Globus pallidus (tissue), 1 donor: ENCODE results near the gene LIMCH1.

ENCODE experiments used
- DNase-seq: peaks from one replicate; pipeline ENCODE4 v3.0.0-alpha.2; 2015; ENCODE audit warnings: low spot score

The LIMCH1 gene

DNA sequence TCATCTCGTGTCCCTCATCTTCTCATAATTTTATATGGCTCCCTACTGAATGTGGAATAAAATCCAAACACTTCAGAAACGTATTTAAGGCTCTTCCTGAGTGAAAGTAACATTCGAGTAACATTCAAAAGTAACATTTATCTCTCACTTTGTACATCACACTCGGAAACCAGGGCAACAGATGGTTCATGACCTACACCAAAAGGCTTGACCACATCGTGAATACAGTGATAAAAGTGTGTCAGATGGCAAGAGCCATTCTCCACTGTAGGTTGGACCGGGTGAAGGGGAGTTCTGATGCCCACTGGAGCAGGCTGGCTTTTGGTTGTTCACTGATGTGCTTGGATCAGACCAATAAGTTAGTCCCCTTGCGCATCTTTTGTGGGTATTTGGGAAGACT, 5.6 kb upstream of the LIMCH1 start:
- no peak for DNase-seq

DNA sequence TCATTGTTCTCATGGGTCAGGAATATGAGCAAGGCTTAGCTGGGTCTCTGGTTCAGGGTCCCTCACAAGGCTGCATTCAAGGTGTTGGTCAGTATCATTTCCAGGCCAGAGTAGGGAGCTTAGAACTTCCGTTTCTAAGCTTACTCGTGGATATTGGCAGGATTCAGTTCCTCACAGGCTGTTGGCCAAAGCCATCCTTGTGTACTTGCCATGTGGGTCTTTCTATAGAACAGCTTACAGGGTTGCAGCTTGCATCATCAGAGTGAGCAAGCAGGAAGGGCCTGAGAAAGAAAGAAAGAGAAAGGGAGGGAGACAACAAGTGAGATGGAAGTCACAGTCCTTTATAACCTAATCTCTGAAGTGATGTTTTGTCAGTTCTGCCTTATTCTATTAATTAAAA, 5.1 kb upstream of the LIMCH1 start:
- DNase-seq: no peak

GRCh38 chr4:41533680-41534079, 4.3 kb upstream of the LIMCH1 start:
- no peak for DNase-seq

- DNase-seq: no peak
These were observed 3.6 kb upstream of the LIMCH1 start for GRCh38 chr4:41534404-41534803.

GRCh38 chr4:41535911-41536371, 2.0 kb upstream of the LIMCH1 start:
- no peak for DNase-seq

GRCh38 chr4:41537292-41537890, 566 bp upstream of the LIMCH1 start:
- DNase-seq: no peak

DNA sequence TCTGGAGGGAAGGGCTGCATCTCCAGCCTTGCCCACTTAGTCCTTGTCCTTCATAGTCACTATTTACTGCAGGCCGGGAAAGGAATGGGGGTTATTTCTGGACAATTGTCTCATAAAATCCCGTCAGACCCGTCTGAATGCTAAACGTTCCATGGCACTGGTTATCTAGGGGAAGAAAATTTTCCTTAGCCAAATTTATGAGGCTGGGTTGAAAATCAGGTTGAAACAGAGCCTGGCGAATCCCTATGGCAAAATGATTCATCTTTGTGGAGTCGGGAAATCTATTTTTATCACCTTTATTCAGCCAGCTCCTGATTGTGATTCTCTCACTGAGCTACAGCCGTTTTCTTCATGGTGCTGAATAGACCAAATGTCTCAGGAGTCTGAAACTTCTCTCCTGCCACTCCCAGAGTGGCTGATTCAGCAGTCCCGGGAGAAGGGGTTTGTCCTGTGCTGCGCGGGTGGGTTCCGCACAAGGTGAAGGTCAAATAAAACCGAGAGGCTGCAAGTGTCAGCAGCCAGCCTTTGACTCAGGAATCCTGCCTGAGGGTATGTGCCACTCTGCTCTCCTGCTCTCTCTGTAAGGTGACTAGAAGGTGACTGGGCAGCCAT, 1.0 kb downstream of the LIMCH1 start:
- no peak for DNase-seq

- DNase-seq: no peak
These were observed 1.8 kb downstream of the LIMCH1 start for GRCh38 chr4:41539711-41540110.

DNA sequence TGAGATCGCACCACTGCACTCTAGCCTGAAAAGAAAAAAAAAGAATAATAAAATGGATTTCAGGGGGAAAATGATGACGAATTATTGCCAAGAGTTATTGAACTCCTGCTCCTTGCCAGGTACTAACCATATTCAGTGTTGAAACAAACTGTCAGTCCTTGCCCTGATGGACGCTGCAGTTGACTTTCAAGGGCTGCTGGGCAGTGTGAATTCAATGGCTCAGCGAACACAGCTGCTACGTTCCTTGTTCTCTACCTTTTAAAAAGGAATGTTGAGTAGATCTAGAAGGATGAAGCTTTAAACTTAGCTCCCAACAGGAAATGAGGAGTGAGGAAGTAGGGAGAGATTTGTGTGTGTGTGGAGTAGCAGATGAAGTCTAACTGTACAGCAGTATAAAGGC, 2.7 kb downstream of the LIMCH1 start:
- DNase-seq: no peak

- no peak for DNase-seq
These were observed 3.7 kb downstream of the LIMCH1 start for GRCh38 chr4:41541687-41542094.

GRCh38 chr4:41542526-41543275, 4.7 kb downstream of the LIMCH1 start:
- no peak for DNase-seq

GRCh38 chr4:41545238-41545637, 7.3 kb downstream of the LIMCH1 start:
- no peak for DNase-seq

DNA sequence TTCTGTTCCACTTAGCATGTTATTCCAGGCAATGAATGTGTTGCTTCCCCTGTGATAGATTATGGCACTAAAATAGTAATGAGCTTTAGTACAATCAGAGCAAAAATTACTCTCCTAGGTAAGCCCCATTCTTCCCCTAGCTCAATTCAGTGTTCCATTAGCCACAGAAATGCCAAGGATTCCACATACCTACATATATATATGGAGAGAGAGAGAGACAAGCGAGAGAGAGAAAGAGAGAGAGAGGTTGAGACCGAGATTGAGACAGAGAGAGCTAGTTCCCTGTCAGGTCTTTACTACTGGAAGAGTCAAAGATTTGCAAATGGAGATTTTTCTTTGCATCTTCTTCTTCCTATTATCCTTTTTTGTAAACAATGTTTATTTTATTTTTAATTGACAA, 8.7 kb downstream of the LIMCH1 start:
- DNase-seq: no peak

- DNase-seq: no peak
These were observed 10.4 kb downstream of the LIMCH1 start for GRCh38 chr4:41548305-41548880.

DNA sequence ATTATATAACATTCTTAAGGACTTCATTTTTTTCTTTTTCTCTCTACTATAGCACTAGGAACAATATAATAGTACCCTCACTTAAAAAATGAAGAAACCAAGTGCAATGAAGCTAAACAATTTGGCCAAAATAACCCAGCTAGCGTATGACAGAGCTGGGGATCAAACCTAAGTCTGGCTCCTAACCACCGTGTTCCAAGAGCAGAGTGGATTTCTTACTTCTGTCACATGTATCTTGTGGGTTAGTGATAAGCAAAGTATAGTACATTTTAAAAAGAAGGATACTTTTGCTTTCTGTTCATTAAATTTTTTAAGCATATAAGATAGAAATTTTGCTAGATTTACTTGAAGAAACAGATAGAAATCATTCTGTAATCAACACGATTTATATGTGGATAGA, 11.5 kb downstream of the LIMCH1 start:
- no peak for DNase-seq

DNA sequence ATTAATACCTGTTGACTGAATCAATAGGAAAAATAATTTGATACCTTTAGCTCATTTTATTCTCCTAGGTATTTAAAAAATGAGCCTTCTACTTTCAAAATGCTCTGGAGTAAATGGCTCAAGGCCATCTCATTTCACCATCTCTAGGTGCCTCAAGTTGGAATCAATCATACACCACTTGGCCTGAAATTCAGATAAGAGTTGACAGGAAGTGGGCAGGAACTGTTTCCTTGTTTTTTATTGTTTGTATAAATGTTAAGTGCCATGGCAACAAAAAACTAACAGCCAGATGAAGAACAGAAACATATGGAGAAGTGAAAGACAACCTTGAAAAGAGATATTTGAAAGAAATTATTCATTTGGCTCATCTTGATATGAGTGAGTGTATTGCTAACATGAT, 12.4 kb downstream of the LIMCH1 start:
- no peak for DNase-seq

DNA sequence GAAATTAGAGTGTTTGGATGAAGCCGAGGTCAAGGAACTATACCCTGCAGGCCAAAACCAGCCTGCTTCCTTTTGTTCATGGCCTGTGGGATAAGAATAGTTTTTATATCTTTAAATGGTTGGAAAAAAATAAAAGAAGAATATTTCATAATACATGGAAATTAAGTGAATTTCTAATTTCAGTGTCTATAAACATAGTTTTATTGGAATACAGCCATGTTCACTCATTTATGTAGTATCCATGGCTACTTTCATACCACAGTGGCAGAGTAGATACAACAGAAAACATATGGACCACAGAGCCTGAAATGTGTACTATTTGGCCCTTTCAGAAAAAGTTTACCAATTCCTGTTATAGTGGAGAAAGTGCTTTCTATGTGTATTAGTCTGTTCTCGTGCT, 13.6 kb downstream of the LIMCH1 start:
- no peak for DNase-seq

DNA sequence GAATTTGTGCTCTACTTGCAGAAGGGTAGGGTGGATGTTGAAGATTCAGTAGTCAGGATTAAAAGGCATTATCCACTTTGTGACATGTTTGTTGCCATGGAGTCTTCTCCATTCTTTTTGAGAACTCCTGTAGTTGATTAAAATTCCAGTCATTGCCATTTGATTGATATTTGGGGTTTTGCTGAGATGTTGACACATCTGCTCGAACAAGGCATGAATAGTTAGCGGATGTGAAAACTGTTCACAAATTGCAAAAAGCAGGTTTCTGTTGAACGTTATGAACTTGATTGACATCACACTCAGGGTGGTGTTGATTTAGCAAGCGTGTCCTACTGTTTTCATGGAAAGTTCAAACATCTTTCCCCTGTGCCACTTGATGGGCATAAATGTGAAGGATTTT, 16.9 kb downstream of the LIMCH1 start:
- DNase-seq: no peak

- no peak for DNase-seq
These were observed 18.6 kb downstream of the LIMCH1 start for GRCh38 chr4:41556526-41556925.

- DNase-seq: no peak
These were observed 22.1 kb downstream of the LIMCH1 start for GRCh38 chr4:41559940-41560516.

DNA sequence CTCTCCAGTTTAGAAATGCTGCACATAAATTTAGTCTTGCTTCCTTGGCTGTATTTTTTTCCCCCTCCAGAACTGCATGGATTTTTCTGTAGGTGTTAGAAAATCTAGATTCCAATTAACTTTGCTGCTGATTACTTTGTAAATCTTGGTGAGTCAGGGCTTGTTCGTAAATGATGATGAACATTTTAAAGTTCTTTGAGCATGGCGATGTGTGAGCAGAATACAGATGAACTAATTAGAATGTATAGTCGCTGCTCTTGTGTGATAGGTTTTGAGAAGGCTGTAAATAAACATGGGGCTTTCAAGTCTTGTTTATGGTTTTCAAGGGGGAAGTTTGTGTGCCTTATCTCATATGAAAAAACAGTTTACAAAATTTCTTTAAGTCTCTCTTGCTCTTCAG, 23.3 kb downstream of the LIMCH1 start:
- no peak for DNase-seq

GRCh38 chr4:41567186-41567585, 29.2 kb downstream of the LIMCH1 start:
- DNase-seq: no peak

DNA sequence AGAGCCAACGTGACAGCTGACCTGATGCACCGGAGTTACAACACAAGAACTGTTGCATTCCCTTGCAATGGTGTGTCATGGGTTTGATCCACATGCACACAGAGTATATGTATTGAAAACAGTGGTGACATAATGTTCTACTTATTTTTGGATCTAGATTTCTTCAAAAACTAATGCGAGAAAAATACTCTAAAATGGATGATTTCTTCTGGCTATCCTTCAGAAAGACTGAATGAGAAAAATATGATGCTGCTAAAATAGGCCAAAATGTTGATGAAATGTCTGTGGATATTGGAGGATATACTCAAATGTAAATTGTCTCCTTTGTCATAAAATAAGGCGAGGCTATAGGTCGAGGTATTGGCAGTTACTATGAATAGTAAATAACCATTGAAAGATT, 30.4 kb downstream of the LIMCH1 start:
- no peak for DNase-seq
